G401 (cell line): ENCODE measurements around the gene KCTD6. TPM values are rescaled to one million over a fixed set of nuclear protein-coding genes. Genes with fewer than 3 reads are reported as not detected.
"Not testable (repeated sequence)": the region's sequence is repeated elsewhere in the genome, so short reads cannot be mapped to it uniquely, and the experiment has no call there.

Source experiments
- DNase-seq: peaks from one replicate; pipeline ENCODE4 v3.0.0-alpha.2; 2015; ENCODE audit warnings: low spot score
- in situ Hi-C: cut with HindIII; loops from 2 replicates; pipeline ENCODE4 v1.10.0; 2016; ENCODE audit warnings: low sequenced_read_pairs, mixed read lengths
- total RNA-seq: library from RNA; depleted of rRNA; stranded (reverse); fragments of >200 nt; shearing (Covaris generic); gene quantifications from 2 replicates; pipeline ENCODE4 v1.2.3, GENCODE V29; 2014

KCTD6 gene
- total RNA-seq, 1 experiment from 2014 or later = 15.1 TPM

GRCh38 chr3:58520403-58521335 lies 28.8 kb downstream of the KCTD6 start:
- peak; percentile 21 for DNase-seq
- in situ Hi-C loops = loop anchor here (10.0 kb wide), 1 partner anchor 326 kb away; no protein-coding TSS in a partner anchor

GRCh38 chr3:58521336-58521670 lies 29.4 kb downstream of the KCTD6 start:
- DNase-seq = no peak
- in situ Hi-C loops = loop anchor here (10.0 kb wide), 1 partner anchor 327 kb away; no protein-coding TSS in a partner anchor

- in situ Hi-C loops = loop anchor here (10.0 kb wide), 1 partner anchor 327 kb away; no protein-coding TSS in a partner anchor
- peak; percentile 98 for DNase-seq
Observed at GRCh38 chr3:58521917-58522631, 30.2 kb downstream of the KCTD6 start.

DNA sequence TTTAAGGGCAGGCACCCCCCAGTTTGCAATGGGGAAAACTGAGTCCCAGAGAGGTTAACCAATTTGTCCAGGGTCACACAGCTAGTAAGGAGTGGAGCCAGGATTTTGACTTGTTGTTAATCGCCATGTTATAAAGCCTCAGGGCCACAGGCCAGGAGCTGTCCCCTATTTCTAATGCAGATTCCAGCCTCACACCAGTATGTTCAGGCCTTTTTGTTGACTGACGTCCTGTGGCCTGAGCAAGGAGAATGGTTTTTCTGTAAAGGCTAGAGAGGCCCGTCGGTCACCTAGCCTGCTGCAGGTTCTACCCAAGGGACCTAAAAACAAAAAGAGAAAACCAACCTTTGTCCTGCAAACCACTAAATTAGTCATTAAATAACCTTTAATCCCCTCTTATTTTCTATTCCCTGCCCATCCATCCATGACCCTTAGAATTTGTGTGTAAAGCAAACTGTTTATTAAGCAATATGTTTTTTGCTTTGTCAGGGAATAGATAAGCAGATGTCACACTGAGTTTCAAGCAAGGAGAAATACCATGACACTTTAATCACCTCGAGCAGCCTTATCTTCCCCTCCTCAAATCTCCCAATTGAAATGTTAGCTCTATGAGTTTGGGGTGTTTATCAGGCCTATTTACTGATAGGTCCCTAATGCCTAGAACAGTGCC lies 31.0 kb downstream of the KCTD6 start:
- DNase-seq = no peak
- in situ Hi-C loops = loop anchor here (10.0 kb wide), 1 partner anchor 328 kb away; no protein-coding TSS in a partner anchor

DNA sequence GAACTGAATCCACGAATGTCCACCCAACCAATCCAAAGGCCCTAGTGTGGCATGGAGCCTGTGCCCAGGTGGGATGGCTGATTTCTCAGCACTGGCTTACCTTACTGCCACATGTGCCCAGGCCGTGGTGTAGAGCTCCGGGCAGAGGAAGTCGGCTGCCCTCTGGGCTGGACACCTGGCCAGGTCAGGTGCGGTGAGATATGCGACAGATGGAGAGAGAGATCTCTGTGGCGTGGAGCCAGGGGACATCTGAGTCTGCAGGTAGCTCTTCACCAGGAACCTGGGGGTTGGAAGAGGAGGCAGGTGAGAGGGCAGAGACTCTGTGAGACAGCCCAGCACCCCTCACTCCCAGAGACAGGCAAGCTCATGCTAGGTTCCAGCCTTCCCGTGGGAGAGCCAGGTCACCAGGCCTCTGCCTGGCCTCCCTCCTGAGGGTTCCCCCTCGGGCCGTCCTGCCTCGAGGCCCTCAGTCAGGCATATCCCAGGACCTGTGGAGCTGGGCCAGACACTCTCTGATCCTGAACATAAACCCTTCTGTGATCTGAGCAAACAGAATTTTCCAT lies 32.5 kb downstream of the KCTD6 start:
- in situ Hi-C loops = loop anchor here (10.0 kb wide), 1 partner anchor 330 kb away; no protein-coding TSS in a partner anchor
- DNase-seq = peak; percentile 34

DNA sequence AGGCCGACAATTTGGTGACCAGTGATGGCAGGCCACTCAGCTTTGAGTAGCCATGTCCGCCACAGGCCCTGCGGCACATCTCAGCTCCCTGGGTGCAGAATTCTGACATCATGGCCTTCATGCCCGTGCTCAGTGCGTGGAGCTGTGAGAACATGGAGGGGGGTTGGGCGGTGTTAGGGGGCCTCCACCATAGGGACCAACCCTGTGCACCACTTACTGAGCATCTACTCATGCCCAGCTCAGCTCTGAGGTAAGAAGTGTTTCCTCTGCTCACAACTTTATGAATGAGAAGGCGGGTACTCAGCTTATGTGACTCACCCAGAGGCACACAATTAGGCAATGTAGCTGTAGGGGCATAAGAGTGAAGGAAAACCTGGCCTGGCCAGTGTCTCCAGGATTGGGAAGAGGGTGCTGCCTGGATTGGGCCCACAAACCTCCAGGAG lies 34.6 kb downstream of the KCTD6 start:
- in situ Hi-C loops = loop anchor here (10.0 kb wide), 1 partner anchor 332 kb away; no protein-coding TSS in a partner anchor
- DNase-seq = no peak

- in situ Hi-C loops = loop anchor here (10.0 kb wide), 1 partner anchor 333 kb away; no protein-coding TSS in a partner anchor
- DNase-seq = not testable (repeated sequence)
Observed at GRCh38 chr3:58527440-58527839, 35.5 kb downstream of the KCTD6 start.

DNA sequence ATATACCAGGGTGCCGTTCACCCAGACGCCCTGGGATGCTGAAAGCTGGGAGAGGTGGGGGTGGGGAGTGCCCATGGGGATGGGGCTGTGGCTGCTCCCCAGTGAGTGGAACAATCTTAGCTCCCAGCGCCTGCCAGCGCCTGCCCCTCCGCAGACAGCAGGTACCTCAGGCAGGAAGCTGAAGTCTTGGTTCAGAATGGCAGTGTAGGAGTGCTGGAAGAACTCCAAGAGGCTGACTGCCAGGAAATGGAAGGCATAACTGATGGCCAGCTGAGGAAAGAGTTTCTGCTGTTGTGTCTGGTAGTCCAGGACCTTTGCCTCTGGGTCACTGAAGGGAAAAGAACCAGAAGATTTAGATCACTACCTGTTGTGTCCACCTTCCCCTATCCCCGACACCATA lies 36.7 kb downstream of the KCTD6 start:
- peak; percentile 65 for DNase-seq
- in situ Hi-C loops = loop anchor here (10.0 kb wide), 1 partner anchor 334 kb away; no protein-coding TSS in a partner anchor

- no peak for DNase-seq
- in situ Hi-C loops = loop anchor here (10.0 kb wide), 1 partner anchor 335 kb away; no protein-coding TSS in a partner anchor
Observed at GRCh38 chr3:58529516-58530353, 37.8 kb downstream of the KCTD6 start.

DNA sequence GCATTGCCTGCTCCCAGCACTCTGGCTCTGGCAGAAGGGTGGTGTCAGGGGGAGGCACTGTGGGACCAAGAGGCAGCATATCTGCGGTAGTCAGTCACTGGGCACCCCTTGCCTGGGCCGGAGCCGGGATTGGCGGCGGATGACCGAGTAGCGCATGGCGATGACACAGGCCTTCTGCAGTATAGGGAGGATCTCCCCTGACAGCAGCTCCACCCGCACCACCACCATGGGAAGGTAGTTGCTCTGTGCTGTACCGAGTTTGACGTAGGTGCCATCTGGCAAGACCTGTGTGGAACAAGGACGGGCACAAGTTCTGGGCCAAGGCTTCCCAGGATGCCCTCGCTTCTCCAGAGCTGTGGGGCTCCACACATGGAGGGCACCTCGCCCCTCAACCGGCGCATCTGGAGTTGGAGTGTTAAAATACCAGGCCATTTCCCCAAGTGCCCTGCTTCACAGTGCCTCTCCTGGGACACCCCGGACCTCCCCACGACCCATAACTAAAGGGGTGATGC lies 38.5 kb downstream of the KCTD6 start:
- no peak for DNase-seq
- in situ Hi-C loops = no loop called here

- in situ Hi-C loops = no loop called here
- no peak for DNase-seq
Observed at GRCh38 chr3:58531555-58531954, 39.7 kb downstream of the KCTD6 start.

DNA sequence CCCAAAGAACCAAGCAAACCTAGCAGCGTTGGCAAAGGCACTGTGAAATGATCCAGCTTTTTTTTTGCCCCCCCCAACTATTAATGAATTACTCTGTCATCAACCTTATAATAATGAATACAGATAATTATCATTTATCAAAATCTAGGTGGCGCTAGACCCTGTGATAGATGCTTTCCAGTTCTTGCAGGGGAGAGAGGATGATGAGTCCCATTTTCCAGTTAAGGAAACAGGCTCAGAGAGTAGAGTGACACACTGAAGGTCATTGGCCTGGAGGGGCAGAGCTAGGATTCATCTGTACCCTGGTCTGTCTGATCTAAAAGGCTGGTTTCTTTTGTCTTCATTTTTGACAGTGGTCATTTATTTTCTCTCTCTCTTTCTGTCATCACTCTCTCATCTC lies 40.1 kb downstream of the KCTD6 start:
- DNase-seq = no peak
- in situ Hi-C loops = no loop called here

- in situ Hi-C loops = no loop called here
- peak; percentile 27 for DNase-seq
Observed at GRCh38 chr3:58532794-58533220, 40.9 kb downstream of the KCTD6 start.

- in situ Hi-C loops = no loop called here
- no peak for DNase-seq
Observed at GRCh38 chr3:58534592-58535494, 42.9 kb downstream of the KCTD6 start.

DNA sequence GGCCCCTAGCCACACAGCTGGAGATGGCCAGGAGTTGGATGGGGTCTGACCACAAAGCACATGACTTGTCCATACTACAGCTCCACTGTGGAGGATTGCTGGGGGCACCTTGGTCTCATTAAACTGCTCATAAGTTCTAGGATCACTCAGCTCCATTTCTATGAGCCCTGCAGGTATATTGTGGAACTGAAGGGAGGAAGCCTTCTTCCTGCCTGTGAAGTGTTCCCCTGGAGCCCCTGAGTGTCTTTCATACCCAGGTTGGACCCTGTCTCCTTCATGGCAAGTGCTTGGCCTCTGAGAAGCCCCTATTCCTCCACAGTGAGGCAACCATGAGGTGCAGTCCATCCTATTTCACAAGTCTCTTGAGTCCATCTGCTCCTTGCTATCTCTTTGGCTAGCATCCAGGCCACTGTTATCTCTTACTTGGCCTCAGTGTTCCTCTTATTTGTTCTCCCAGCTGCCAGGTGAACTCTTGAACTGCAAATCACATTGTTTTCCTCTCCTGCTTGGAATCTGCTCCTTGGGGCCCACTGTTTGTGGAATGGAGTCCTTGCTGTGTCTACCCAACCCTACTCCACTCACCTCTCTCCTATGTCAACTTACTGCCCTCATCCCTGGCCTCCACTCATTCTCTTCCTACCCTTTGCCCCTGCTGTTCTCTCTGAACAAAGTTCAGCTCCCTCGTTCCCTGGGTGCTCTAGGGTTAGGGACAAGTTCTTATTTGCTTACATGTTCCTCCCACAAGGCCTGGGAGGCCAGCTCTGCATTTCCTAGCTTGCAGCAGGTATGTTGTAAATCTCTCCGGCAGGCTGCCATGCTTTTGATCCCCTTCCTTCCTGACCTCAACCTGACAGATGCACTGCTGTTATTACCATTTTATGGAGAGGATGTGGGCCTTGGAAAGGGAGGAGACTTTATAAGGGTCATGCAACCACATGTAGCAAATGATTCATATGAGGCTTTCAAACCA lies 43.9 kb downstream of the KCTD6 start:
- in situ Hi-C loops = no loop called here
- DNase-seq = peak; percentile 67
